Gastrocnemius medialis (tissue), 4 donors: ENCODE data around the gene ZC3H4.

ENCODE experiments used
- POLR2A ChIP-seq, 2 donors: fragments of 450-650 bp; IDR thresholded peaks; one replicate each; pipeline ENCODE4 v1.6.1; 2017; ENCODE audit warnings: antibody characterized with exemption in 2 of 2, mild to moderate bottlenecking in 2 of 2, moderate library complexity in 2 of 2
- TF ChIP-seq, protein P1 (sequence below), 5 experiments: fragments of 450-650 bp in 3 of 5; fragments of 200-600 bp in 2 of 5; sonication (generic) in 2 of 5; IDR thresholded peaks in 4 of 5; conservative IDR thresholded peaks in 1 of 5; 1 replicate in 4 of 5; 2 replicates in 1 of 5; pipeline ENCODE4 v1.5.1; 2016 to 2019; ENCODE audit warnings: antibody characterized with exemption in 5 of 5, mild to moderate bottlenecking in 3 of 5, moderate library complexity in 3 of 5

DNA sequence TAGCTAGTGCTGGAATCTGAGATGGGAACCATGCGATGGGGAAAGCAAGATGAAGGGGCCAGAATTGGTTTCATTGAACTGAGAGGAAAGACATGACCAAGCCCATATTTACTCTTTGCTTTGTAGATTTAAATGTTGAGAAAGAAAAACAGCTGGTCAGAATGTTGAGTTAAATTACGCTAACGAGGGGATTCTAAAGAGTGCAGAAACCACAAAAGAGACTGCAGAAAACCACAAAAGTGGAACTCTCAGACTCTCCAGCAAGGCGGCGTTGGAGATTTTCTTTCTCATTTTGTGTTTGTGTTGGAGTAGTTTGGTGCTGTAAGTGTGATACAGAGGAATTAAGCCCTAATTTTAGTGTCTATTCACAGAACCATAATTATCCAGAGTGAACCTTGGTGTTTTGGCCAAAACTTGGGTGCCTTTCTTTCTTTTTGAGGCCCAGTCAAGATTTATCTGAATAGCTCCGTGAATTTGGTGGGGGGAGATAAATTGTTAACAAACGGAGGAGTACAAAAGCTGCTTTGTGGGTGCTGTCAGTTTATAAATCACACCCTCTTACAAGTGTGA lies 43.4 kb upstream of the ZC3H4 start:
- TF ChIP-seq, protein P1, sequence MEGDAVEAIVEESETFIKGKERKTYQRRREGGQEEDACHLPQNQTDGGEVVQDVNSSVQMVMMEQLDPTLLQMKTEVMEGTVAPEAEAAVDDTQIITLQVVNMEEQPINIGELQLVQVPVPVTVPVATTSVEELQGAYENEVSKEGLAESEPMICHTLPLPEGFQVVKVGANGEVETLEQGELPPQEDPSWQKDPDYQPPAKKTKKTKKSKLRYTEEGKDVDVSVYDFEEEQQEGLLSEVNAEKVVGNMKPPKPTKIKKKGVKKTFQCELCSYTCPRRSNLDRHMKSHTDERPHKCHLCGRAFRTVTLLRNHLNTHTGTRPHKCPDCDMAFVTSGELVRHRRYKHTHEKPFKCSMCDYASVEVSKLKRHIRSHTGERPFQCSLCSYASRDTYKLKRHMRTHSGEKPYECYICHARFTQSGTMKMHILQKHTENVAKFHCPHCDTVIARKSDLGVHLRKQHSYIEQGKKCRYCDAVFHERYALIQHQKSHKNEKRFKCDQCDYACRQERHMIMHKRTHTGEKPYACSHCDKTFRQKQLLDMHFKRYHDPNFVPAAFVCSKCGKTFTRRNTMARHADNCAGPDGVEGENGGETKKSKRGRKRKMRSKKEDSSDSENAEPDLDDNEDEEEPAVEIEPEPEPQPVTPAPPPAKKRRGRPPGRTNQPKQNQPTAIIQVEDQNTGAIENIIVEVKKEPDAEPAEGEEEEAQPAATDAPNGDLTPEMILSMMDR (IDR thresholded peaks at IDR 0.05 in 4 of 5, conservative IDR thresholded peaks at IDR 0.05 in 1 of 5), result no peak
- TF ChIP-seq POLR2A (IDR thresholded peaks at IDR 0.05), result no peak
